ENCODE data around the gene CCT8L2. TPM values are rescaled to one million over a fixed set of nuclear protein-coding genes. Genes with fewer than 3 reads are reported as not detected.
"Not testable (repeated sequence)": the region's sequence is repeated elsewhere in the genome, so short reads cannot be mapped to it uniquely, and the experiment has no call there.

CCT8L2 gene
- total and polyA plus RNA-seq, 8 donors: not detected

GRCh38 chr22:16601437-16602223, 9.0 kb upstream of the CCT8L2 start:
- Histone ChIP-seq H3K36me3 (no peaks in the 10 kb centered on the region), H3K9me3 (no peaks in the 10 kb centered on the region), H3K27me3 (peaks cover 0 to 5% (median 0%) of the 10 kb centered on the region in 4 donors), H3K4me1 (no peaks in the 10 kb centered on the region), H3K27ac (no peak overlapping the region), H3K4me3 (peak overlapping the region in 2 of 4 donors; percentile 21 to 30)
- TF ChIP-seq, protein P1, sequence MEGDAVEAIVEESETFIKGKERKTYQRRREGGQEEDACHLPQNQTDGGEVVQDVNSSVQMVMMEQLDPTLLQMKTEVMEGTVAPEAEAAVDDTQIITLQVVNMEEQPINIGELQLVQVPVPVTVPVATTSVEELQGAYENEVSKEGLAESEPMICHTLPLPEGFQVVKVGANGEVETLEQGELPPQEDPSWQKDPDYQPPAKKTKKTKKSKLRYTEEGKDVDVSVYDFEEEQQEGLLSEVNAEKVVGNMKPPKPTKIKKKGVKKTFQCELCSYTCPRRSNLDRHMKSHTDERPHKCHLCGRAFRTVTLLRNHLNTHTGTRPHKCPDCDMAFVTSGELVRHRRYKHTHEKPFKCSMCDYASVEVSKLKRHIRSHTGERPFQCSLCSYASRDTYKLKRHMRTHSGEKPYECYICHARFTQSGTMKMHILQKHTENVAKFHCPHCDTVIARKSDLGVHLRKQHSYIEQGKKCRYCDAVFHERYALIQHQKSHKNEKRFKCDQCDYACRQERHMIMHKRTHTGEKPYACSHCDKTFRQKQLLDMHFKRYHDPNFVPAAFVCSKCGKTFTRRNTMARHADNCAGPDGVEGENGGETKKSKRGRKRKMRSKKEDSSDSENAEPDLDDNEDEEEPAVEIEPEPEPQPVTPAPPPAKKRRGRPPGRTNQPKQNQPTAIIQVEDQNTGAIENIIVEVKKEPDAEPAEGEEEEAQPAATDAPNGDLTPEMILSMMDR (IDR thresholded peaks at IDR 0.05): no peak
- DNase-seq (peak in 3 of 6 donors; percentile 12 to 57 (median 18)), ATAC-seq (peak; percentile 20 to 58 (median 50)), FAIRE-seq (no peak)
- intact Hi-C loops (cut with DNase I): no loop called here
- 1 to 3% methylated on average over 30 to 97 of the region's 100 CpGs for WGBS, 2 donors

DNA sequence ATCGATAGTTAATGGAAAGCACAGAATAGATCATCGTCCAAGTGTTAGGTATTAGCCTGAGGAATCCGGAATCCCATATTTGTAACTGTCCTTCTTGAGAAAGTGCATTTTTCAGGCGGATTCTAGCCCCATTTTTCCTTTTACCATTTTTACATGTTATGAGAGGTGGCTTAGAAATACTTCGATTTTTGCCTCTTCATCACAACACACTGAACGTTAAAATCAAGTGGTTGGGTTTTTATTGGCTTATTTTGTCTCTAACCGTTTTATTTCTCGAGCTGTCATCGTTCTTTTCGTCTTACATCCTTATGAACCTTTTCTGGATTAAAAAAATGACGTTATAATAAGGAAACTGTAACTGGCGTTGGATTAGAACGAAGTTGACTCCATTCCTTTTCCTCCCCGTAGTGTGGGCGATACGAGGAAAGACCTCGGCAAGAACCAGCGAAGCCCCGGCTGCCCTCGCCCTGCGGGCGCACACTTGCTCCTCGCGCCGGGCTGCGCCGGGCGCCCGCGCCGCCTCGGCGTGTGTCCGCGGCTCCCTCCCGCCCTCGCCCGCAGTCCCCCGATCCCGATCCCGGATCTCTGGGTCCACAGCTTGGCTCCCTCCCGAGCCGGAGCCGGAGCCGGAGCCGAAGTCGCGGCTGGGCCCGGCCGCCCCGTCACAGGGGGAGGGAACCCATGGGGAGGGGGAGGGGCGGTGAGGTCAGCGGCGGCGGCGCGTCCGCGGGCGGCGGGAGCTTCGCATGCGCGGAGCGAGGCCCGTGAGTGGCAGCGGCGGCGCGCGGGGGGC, 8.2 kb upstream of the CCT8L2 start:
- H3K27me3 ChIP-seq; intact Hi-C loops (cut with DNase I); H3K4me1 ChIP-seq; H3K27ac ChIP-seq; H3K36me3 ChIP-seq; H3K9me3 ChIP-seq; FAIRE-seq: not testable (repeated sequence)
- peak overlapping the region in 1 of 4 donors; percentile 30 for H3K4me3 ChIP-seq
- 3 to 8% methylated on average over 43 to 71 of the region's 71 CpGs for WGBS, 2 donors
- ATAC-seq (peak; percentile 65 to 88 (median 83)), DNase-seq (peak; percentile 36 to 77 (median 64))

- intact Hi-C loops (cut with DNase I); FAIRE-seq; H3K4me3 ChIP-seq; DNase-seq; H3K9me3 ChIP-seq; H3K27me3 ChIP-seq; H3K36me3 ChIP-seq; H3K27ac ChIP-seq; ATAC-seq; H3K4me1 ChIP-seq: not testable (repeated sequence)
- 18 to 27% methylated on average over 4 of the region's 4 CpGs for WGBS, 2 donors
Observed at GRCh38 chr22:16599648-16600047, 7.0 kb upstream of the CCT8L2 start.

GRCh38 chr22:16595251-16595650, 2.6 kb upstream of the CCT8L2 start:
- ATAC-seq; H3K9me3 ChIP-seq; H3K27me3 ChIP-seq; H3K36me3 ChIP-seq; H3K27ac ChIP-seq; FAIRE-seq; DNase-seq; intact Hi-C loops (cut with DNase I); H3K4me1 ChIP-seq; H3K4me3 ChIP-seq: not testable (repeated sequence)
- 70 to 85% methylated on average over 8 of the region's 8 CpGs for WGBS, 2 donors

DNA sequence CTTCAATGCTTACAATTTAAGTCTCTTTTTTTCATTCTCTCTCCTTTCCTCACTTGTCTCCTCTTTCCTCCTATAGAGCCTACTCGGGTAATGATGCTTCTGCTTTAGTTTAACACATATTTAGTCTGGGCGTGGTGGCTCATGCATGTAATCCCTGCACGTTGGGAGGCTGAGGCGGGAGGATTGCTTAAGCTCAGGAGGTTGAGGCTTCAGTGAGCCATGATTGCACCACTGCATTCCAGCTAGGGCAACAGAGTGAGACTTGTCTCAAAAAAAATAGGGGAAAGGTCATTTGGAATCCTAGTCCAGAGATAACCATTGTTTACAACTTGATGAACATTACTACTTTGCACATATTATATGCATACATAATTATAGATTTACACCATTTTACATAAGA, 1.4 kb upstream of the CCT8L2 start:
- 50 to 62% methylated on average over 4 of the region's 4 CpGs for WGBS, 2 donors
- Histone ChIP-seq H3K9me3 (no peaks in the 10 kb centered on the region), H3K4me1 (no peaks in the 10 kb centered on the region), H3K36me3 (no peaks in the 10 kb centered on the region), H3K4me3 (no peak overlapping the region), H3K27ac (no peak overlapping the region), H3K27me3 (no peaks in the 10 kb centered on the region)
- DNase-seq (no peak), ATAC-seq (no peak), FAIRE-seq (no peak)
- intact Hi-C loops (cut with DNase I): no loop called here
- TF ChIP-seq, protein P1 (IDR thresholded peaks at IDR 0.05): no peak

- DNase-seq; H3K27ac ChIP-seq; H3K9me3 ChIP-seq; H3K4me1 ChIP-seq; intact Hi-C loops (cut with DNase I); H3K4me3 ChIP-seq; H3K36me3 ChIP-seq; ATAC-seq; H3K27me3 ChIP-seq; FAIRE-seq: not testable (repeated sequence)
- 63 to 83% methylated on average over 11 of the region's 11 CpGs for WGBS, 2 donors
Observed at GRCh38 chr22:16592231-16592630, 379 bp downstream of the CCT8L2 start.

- DNase-seq; H3K36me3 ChIP-seq; FAIRE-seq; ATAC-seq; H3K27me3 ChIP-seq; H3K4me3 ChIP-seq; H3K9me3 ChIP-seq; H3K27ac ChIP-seq; H3K4me1 ChIP-seq; intact Hi-C loops (cut with DNase I): not testable (repeated sequence)
- WGBS, 2 donors: 71 to 81% methylated on average over 4 of the region's 4 CpGs
Observed at GRCh38 chr22:16591136-16591535, 1.5 kb downstream of the CCT8L2 start.
